ENCODE measurements around the gene KCNQ5.

DNA sequence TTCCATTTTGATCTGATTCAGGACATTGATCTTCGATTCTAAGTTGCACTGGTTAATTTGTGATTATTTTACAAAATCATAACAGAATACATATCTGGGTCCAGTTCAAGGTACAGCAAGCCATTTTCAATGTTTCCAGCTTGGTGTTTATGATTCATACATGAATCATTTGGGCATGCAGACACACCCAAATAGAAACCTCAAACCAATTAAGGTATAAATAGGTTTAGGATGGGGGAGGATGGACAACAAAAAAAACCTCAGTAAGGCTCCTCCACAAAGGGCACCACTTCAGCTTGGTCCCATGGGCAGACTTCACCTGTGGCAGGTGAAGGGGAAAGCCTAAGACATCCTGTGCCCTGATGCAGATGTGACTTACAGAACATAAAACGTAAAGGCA is 410.7 kb downstream of the KCNQ5 start:
- no peak for TF ChIP-seq POLR2A (IDR thresholded peaks at IDR 0.05)
- no peak for TF ChIP-seq EP300 (IDR thresholded peaks at IDR 0.05)
- TF ChIP-seq, protein P1, sequence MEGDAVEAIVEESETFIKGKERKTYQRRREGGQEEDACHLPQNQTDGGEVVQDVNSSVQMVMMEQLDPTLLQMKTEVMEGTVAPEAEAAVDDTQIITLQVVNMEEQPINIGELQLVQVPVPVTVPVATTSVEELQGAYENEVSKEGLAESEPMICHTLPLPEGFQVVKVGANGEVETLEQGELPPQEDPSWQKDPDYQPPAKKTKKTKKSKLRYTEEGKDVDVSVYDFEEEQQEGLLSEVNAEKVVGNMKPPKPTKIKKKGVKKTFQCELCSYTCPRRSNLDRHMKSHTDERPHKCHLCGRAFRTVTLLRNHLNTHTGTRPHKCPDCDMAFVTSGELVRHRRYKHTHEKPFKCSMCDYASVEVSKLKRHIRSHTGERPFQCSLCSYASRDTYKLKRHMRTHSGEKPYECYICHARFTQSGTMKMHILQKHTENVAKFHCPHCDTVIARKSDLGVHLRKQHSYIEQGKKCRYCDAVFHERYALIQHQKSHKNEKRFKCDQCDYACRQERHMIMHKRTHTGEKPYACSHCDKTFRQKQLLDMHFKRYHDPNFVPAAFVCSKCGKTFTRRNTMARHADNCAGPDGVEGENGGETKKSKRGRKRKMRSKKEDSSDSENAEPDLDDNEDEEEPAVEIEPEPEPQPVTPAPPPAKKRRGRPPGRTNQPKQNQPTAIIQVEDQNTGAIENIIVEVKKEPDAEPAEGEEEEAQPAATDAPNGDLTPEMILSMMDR (IDR thresholded peaks at IDR 0.05) = no peak
